Measurements from ENCODE around the gene PCBD2.

DNA sequence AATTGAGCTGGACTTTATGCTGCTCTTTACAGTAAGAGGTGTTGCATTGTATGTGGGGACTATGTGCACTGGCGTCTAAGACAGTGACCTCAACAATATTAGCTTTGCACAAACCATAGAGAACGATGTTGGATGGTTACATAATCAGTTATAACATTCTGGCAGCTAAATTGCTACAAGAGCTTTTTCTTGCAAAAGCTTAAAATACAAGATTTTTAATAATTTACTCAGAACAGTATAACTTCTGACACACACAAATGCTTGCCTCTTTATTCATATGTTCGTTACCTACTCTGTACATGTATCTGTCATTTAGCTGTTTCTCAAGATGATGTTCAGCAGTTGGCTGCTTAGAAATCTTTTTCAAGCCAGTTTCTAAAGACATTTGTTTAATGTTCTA lies 47.5 kb upstream of the PCBD2 start:
- TF ChIP-seq TAF1 (IDR thresholded peaks at IDR 0.05; ENCODE audit: borderline replicate concordance, insufficient read depth, low read length): no peak
- TF ChIP-seq POLR2AphosphoS5 (IDR thresholded peaks at IDR 0.05; ENCODE audit: low read depth, low read length): no peak

Data from PFSK-1 (cell line).